Activated CD4-positive, alpha-beta memory T cell treated with anti-CD3 and anti-CD28 coated beads, Interleukin-2, amount 10 ng/mL, durations not matched to agents 7 days and 5 days (primary cell): ENCODE measurements around the gene MORC4. TPM values are rescaled to one million over a fixed set of nuclear protein-coding genes. Genes with fewer than 3 reads are reported as not detected.
A peak's percentile ranks its signal among the peaks of the same experiment; 100 is the strongest.

Experiments
- CTCF ChIA-PET: fragments of 350-600 bp; sonication (Branson Sonifier 250); formaldehyde crosslinking; loops from one replicate; lab custom pipeline; 2021; ENCODE audit warnings: antibody characterized with exemption, inconsistent platforms; lab: Charles Lee
- POLR2A ChIA-PET: fragments of 350-600 bp; sonication (Branson Sonifier 250); formaldehyde crosslinking; loops from one replicate; lab custom pipeline; 2021; ENCODE audit warnings: antibody characterized with exemption; lab: Charles Lee
- DNase-seq: peaks from one replicate; pipeline ENCODE4 v3.0.0-alpha.2; 2020
- H3K27ac Mint-ChIP-seq: one replicate; pipeline ENCODE4 v1.8.0; 2021; ENCODE audit warnings: mild to moderate bottlenecking, mixed read lengths
- H3K27me3 Mint-ChIP-seq: one replicate; pipeline ENCODE4 v1.8.0; 2021; ENCODE audit warnings: mixed read lengths
- H3K36me3 Mint-ChIP-seq: one replicate; pipeline ENCODE4 v1.8.0; 2021; ENCODE audit warnings: low read depth, mixed read lengths
- H3K4me1 Mint-ChIP-seq: one replicate; pipeline ENCODE4 v1.8.0; 2021; ENCODE audit warnings: mixed read lengths
- H3K4me3 Mint-ChIP-seq: one replicate; pipeline ENCODE4 v1.8.0; 2021; ENCODE audit warnings: mild to moderate bottlenecking, mixed read lengths
- H3K9me3 Mint-ChIP-seq: one replicate; pipeline ENCODE4 v1.8.0; 2021; ENCODE audit warnings: mixed read lengths
- total RNA-seq, 2 experiments: library from RNA; stranded (reverse); gene quantifications; one replicate each; pipeline ENCODE4 v1.2.3, GENCODE V29; 2021

MORC4 gene
- total RNA-seq, result 1 to 10 TPM; 6.3 to 6.9 TPM

DNA sequence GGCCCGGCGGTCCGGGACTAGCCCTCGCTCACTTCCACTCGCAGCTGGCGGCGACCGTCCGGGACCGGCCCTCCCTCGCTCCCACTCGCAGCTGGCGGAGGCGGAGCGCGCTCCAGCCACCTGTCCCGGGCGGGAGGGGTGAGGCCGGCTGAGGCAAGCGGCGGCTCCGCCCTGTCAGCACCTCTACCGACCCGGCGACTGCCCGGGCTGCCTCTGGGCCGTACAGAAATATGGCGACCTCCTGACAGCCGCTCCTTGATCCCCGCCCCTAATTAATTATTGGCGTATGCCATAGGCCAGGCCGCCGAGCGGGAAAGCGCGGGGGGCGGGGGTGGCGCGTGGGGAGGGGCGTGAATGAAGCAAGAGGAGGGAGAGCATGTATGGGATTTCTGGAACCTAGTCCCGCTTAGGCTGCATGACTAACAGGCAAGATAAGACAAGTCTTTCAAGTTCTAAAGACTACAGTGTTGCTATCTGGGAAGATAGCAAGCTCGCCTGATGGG lies at the start of gene MORC4:
TSS of gene MORC4 (minus strand) at position 200 of the 503 bp plus-strand sequence. CDS start 243 bp downstream, outside the sequence.
- Mint-ChIP-seq H3K36me3 (no peaks in the 10 kb centered on the region), H3K27me3 (no peaks in the 10 kb centered on the region), H3K9me3 (no peaks in the 10 kb centered on the region), H3K4me1 (peaks cover 15% of the 10 kb centered on the region), H3K27ac (no peak within 1 kb of the TSS), H3K4me3 (peak within 1 kb of the TSS; percentile 73)
- peak; percentile 61 for DNase-seq
- CTCF ChIA-PET, result interaction anchor here (0.8 kb wide), 1 partner anchor 777 kb away, joined by 4 read pairs; no protein-coding TSS in a partner anchor
- POLR2A ChIA-PET, result no interaction called here

DNA sequence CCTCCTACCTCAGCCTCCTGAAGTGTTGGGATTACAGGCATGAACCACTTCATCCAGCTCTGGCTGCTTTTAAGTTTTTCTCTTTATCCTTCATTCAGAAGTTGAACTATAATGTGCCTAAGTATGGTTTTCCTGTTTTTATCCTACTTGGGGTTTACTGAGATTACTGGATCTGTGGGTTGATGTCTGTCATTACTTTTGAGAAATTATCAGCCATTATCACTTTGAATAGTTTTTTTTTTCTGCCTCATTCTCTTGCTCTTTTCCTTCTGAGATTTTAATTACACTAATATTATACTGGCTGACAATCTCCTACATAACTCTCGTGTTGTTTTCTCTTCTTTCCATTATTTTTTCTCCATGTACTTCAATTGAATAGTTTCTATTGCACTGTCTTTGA lies 47.6 kb upstream of the MORC4 start:
- Mint-ChIP-seq H3K4me1 (no peaks in the 10 kb centered on the region), H3K4me3 (no peak overlapping the region), H3K36me3 (no peaks in the 10 kb centered on the region), H3K27ac (no peak overlapping the region), H3K9me3 (no peaks in the 10 kb centered on the region), H3K27me3 (no peaks in the 10 kb centered on the region)
- ChIA-PET POLR2A (no interaction called here), CTCF (no interaction called here)
- DNase-seq, result no peak

DNA sequence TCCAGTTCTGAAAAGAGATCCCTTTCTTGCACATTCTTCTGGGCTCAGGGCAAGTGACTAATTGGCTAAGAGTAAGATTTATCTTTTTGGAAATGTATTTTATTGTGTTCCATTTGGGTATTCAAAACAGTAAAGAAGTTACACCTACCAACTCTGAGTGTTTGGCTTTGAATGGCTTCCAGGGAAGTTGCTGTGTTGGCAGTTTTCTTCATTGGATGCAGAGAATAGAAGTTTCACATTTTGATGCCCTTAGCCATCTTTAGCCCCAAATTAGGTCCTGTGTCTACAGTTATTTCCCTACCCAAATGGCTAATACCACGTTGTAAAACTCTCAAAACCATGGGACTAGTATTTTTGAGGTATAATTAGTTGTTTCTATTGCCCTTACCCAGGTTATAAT lies 29.7 kb upstream of the MORC4 start:
- Mint-ChIP-seq H3K4me3 (no peak overlapping the region), H3K27ac (no peak overlapping the region), H3K36me3 (no peaks in the 10 kb centered on the region), H3K27me3 (no peaks in the 10 kb centered on the region), H3K9me3 (no peaks in the 10 kb centered on the region), H3K4me1 (no peaks in the 10 kb centered on the region)
- ChIA-PET POLR2A (no interaction called here), CTCF (no interaction called here)
- DNase-seq, result no peak

DNA sequence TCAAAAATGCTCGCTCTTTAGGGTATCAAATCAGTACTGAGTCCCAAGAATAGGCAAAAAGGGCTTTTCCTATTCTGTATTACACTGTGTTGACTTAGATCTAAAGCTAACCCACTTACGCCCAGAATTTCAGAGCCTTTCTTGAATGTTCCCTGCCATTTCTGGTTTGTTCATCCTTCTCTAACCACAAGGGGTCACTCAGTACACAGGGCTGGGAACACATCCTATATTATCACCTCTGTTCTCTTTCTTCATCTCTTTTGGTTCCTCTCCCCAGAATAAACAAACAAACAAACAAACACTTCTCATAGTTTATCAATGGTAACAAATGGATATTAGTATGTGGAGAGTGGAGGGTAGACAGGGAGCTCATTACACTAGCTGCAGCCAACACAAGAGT lies 25.5 kb upstream of the MORC4 start:
- no peaks in the 10 kb centered on the region for H3K36me3 Mint-ChIP-seq
- no peaks in the 10 kb centered on the region for H3K27me3 Mint-ChIP-seq
- no peaks in the 10 kb centered on the region for H3K4me1 Mint-ChIP-seq
- no peaks in the 10 kb centered on the region for H3K9me3 Mint-ChIP-seq
- CTCF ChIA-PET, result interaction anchor here (2.1 kb wide), 1 partner anchor 300 kb away, joined by 7 read pairs; no protein-coding TSS in a partner anchor
- POLR2A ChIA-PET, result no interaction called here
- no peak overlapping the region for H3K27ac Mint-ChIP-seq
- no peak overlapping the region for H3K4me3 Mint-ChIP-seq
- no peak for DNase-seq

DNA sequence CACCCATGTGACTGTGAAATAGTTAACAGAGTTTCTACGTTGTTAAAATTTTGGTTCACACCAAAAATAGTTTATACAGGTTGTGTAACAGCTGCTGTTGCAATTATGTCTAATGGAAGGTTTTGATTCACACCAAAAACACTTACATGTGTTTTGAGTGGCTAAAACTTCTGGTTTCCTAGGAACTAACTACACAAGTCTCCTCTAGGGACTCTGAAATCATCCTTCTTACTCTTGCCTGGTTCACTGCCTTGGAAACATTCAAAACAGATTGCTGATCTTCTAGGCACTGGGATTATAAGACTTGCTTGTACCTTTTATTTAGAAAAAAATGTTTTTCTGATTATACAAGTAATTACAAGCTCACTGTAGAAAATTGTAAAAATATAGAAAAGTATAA lies 14.9 kb upstream of the MORC4 start:
- Mint-ChIP-seq H3K4me3 (no peak overlapping the region), H3K27me3 (no peaks in the 10 kb centered on the region), H3K27ac (no peak overlapping the region), H3K9me3 (no peaks in the 10 kb centered on the region), H3K4me1 (no peaks in the 10 kb centered on the region), H3K36me3 (no peaks in the 10 kb centered on the region)
- no peak for DNase-seq
- CTCF ChIA-PET, result no interaction called here
- POLR2A ChIA-PET, result no interaction called here

DNA sequence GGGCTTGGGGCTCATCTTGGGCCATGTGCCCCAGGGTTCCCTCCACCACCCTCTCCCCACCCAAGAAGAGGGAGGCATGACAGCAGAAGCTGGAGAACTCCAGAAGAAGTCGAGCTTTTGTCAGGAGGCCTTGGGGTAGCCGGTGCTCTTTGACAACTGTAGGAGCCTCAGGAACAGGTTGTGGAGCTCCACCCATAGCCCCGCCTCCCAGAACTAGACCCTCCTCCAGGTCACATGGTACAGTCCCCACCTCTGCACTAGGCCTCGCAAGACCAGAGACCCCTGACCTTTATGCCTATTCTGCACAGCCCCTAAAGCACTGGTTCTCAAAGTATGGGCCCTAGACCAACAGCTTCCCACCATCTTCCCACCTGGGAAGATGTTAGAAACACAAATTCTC lies 8.0 kb upstream of the MORC4 start:
- H3K36me3 Mint-ChIP-seq, result no peaks in the 10 kb centered on the region
- ChIA-PET POLR2A (no interaction called here), CTCF (no interaction called here)
- H3K27me3 Mint-ChIP-seq, result no peaks in the 10 kb centered on the region
- DNase-seq, result no peak
- H3K4me1 Mint-ChIP-seq, result no peaks in the 10 kb centered on the region
- H3K4me3 Mint-ChIP-seq, result no peak overlapping the region
- no peaks in the 10 kb centered on the region for H3K9me3 Mint-ChIP-seq
- H3K27ac Mint-ChIP-seq, result no peak overlapping the region

DNA sequence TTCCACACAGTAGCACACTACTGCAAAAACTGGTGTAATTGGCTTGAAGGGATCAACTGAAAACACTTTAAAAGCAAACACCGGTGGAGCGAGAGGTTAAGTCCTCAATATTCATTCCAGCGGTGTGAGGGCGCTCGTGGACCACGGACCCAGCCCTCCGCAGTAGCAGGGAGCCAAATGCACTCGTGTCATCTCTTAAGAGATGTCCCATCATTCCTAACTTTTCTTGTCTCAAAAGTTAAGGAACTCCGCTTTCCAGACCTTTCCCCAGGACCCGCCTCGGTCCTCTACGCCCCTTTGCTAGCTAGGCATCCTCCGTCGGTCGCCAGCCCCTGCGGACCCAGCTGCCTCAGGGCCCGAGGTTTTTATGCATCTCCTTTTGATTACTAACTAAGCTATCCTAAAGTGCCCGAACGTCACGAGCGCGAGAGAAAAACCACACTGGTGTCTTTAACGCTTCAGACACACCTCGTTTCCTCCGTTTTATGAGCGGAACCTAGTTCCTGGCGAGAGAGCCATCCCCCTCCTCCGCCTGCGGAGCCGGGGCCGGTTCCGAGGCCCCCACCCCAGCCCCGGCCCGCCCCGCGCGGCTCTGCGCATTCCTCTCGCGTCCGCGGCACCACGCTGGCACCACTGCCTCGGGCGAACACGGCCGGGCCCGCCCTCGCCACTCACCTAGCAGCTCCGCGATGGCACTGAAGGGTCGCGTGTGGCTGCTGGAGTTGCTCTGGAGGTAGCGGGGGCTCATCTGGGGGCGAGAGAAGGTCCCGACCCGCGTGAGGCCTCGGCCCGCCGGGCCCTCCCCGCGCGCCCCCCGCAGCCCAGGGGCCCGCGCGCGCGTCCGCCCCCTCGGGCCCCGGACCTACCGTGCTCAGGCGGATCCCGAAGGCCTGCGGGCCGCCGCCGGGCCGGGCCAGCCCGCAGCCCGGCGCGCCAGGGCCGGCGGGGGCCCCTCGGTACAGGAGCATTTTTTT lies 723 bp downstream of the MORC4 start:
- no peaks in the 10 kb centered on the region for H3K27me3 Mint-ChIP-seq
- H3K36me3 Mint-ChIP-seq, result no peaks in the 10 kb centered on the region
- H3K4me1 Mint-ChIP-seq, result peaks cover 15% of the 10 kb centered on the region
- no peaks in the 10 kb centered on the region for H3K9me3 Mint-ChIP-seq
- ChIA-PET POLR2A (no interaction called here), CTCF (interaction anchor here (0.6 to 1.9 kb wide), 6 partner anchors 11 to 778 kb away, joined by 3 to 5 read pairs (median 4); no protein-coding TSS in a partner anchor)
- peak; percentile 55 for DNase-seq
- no peak overlapping the region for H3K27ac Mint-ChIP-seq
- peak overlapping the region; percentile 73 for H3K4me3 Mint-ChIP-seq

DNA sequence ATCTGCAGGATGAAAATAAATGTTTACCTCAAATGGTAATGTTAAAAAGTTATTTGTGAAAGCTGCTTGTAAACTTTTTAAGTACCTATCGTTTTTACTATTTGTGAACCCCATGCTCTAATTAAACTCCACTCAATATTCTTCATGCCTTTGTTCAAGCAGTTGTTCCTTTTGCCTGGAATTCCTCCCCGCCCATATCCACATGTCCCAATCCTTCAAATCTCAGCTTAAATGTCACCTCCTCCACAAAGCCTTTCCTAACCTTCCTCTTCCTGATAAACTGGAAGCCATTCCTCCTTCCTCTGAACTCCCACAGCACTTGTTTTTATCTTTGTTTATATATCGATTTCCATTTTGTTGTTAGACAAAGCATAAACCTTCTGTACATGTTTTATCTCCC lies 2.4 kb downstream of the MORC4 start:
- Mint-ChIP-seq H3K36me3 (no peaks in the 10 kb centered on the region), H3K27ac (no peak overlapping the region)

DNA sequence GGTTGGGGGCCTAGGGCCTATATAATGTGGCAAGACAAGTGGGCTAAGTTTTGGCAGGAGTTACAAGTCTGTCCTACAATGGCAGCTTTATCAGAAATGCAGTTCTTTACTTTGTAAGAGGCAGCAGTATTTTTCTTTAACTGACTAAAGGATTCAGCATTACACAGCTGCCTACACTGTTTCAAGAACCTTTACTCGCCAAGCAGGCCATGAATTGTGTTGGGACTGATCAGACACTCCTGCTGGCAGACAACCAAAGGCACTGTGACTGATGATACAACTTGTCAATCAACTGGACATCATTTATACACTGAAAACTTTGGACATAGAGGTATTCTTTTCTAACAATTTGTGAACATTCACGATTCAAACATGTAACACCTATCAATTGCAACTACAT lies 4.3 kb downstream of the MORC4 start:
- ChIA-PET POLR2A (no interaction called here), CTCF (interaction anchor here (0.7 kb wide), 1 partner anchor 30 kb away, joined by 3 read pairs; no protein-coding TSS in a partner anchor)
- H3K4me1 Mint-ChIP-seq, result peaks cover 15% of the 10 kb centered on the region
- no peak overlapping the region for H3K4me3 Mint-ChIP-seq
- H3K27ac Mint-ChIP-seq, result no peak overlapping the region
- no peaks in the 10 kb centered on the region for H3K36me3 Mint-ChIP-seq
- H3K9me3 Mint-ChIP-seq, result no peaks in the 10 kb centered on the region
- H3K27me3 Mint-ChIP-seq, result no peaks in the 10 kb centered on the region
- no peak for DNase-seq

More for the DNA sequence above, 2.4 kb downstream of the MORC4 start:
- ChIA-PET CTCF (interaction anchor here (0.6 to 1.9 kb wide), 2 partner anchors 9 to 63 kb away, joined by 3 to 5 read pairs; no protein-coding TSS in a partner anchor), POLR2A (no interaction called here)
- Mint-ChIP-seq H3K4me3 (no peak overlapping the region), H3K9me3 (no peaks in the 10 kb centered on the region), H3K27me3 (no peaks in the 10 kb centered on the region), H3K4me1 (peaks cover 15% of the 10 kb centered on the region)
- no peak for DNase-seq

DNA sequence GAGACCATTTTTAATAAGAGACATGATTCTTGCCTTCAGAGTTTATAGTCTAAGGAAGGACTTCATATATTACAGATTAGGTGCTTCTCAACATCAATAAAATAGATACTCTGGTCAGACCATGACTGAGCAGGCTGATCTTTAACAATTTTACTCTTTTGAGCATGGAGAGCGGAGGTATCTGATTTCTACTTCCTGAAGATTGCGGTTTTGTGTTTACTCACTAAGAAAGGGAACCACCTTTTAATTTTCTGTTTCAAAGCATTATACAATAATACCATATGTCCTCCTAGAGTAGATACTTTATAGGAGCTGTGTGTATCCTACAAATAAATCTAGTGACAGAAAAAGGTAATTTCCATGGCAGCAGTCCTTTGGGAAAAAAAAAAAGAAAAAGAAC lies 12.5 kb downstream of the MORC4 start:
- H3K27me3 Mint-ChIP-seq, result no peaks in the 10 kb centered on the region
- no peak overlapping the region for H3K27ac Mint-ChIP-seq
- H3K36me3 Mint-ChIP-seq, result no peaks in the 10 kb centered on the region
- CTCF ChIA-PET, result no interaction called here
- peaks cover 6% of the 10 kb centered on the region for H3K4me1 Mint-ChIP-seq
- POLR2A ChIA-PET, result no interaction called here
- H3K4me3 Mint-ChIP-seq, result no peak overlapping the region
- H3K9me3 Mint-ChIP-seq, result no peaks in the 10 kb centered on the region
- no peak for DNase-seq

DNA sequence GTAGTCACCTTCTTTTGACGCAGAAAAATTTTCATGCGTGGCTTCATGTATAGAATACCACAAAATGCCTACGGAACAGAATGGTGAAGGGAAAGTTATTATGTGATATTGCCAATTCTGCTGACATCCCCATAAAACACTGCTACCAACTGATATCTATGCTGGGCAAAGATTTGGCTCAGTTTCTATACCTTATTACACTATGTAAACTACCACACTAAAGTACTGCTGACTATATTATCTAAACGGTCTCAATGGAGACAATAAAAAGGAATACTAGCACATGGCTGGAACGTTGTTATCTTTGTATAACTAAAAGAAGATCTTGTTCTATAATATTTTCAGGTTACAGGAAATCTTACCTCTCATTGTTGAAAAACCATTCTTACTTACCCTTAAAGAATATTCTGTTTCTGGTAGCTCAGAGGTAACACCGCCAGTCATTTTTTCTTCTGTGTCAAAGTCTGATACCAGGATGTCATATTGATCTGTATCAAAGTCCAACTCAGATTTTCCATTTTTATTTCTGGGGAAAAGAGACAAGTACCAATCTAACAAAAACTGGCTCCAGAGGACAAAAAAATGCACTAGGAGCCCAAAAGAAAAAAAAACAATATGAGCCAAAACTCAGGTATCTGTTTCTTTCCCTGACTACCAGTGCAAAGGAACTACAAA lies 18.9 kb downstream of the MORC4 start:
- CTCF ChIA-PET, result no interaction called here
- Mint-ChIP-seq H3K27ac (no peak overlapping the region), H3K36me3 (no peaks in the 10 kb centered on the region)

DNA sequence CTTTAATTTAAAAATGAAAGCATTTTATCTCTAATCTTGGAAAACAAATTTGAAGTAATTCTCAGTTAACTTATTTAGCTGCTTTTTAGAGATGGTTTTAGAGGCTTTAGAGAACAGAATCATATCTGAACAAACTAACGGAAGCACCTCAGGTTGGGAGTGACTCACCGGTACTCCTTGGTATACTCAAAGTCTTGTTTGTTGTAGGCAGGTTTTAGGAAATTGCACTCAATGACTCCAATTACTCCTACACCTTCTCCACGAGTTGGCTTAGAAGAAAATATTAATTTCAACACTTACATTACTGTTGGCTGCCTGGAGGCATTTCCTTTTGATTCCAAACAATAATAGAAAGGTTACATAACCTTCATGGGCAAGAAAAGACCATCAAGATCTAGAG lies 23.6 kb downstream of the MORC4 start:
- no peaks in the 10 kb centered on the region for H3K9me3 Mint-ChIP-seq
- no peaks in the 10 kb centered on the region for H3K27me3 Mint-ChIP-seq
- H3K4me3 Mint-ChIP-seq, result no peak overlapping the region
- no peak for DNase-seq
- POLR2A ChIA-PET, result no interaction called here
- CTCF ChIA-PET, result no interaction called here
- H3K27ac Mint-ChIP-seq, result no peak overlapping the region
- peaks cover 1% of the 10 kb centered on the region for H3K4me1 Mint-ChIP-seq
- no peaks in the 10 kb centered on the region for H3K36me3 Mint-ChIP-seq

More for the DNA sequence above, 18.9 kb downstream of the MORC4 start:
- POLR2A ChIA-PET, result no interaction called here
- no peak for DNase-seq
- Mint-ChIP-seq H3K4me3 (no peak overlapping the region), H3K27me3 (no peaks in the 10 kb centered on the region), H3K4me1 (peaks cover under 1% of the 10 kb centered on the region), H3K9me3 (no peaks in the 10 kb centered on the region)
